SK-N-SH (cell line): ENCODE data around the gene LRRC8D. TPM values are rescaled to one million over a fixed set of nuclear protein-coding genes. Genes with fewer than 3 reads are reported as not detected.
A peak's percentile ranks its signal among the peaks of the same experiment; 100 is the strongest.

Experiments used
- CTCF ChIA-PET: fragments of 300-600, 350-600 bp; formaldehyde crosslinking; extraction: SDS; loops from one replicate; lab custom pipeline; 2021; lab: Yijun Ruan, JAX
- POLR2A ChIA-PET: fragments of 350-600 bp; sonication (Branson Sonifier 250); formaldehyde crosslinking; extraction: SDS; loops from one replicate; lab custom pipeline; 2020; ENCODE audit warnings: antibody characterized with exemption, inconsistent platforms; lab: Yijun Ruan, JAX
- DNase-seq: peaks from one replicate; pipeline ENCODE4 v3.0.0; 2012
- H2AFZ ChIP-seq: fragments of 200-600 bp; sonication (generic); 2 replicates; pipeline ENCODE4 v1.8.1; 2016; ENCODE audit warnings: antibody characterized with exemption, mild to moderate bottlenecking, low read depth
- H3F3A ChIP-seq: fragments of 200-600 bp; sonication (generic); replicated peaks from 2 replicates; pipeline ENCODE3; 2016; ENCODE audit warnings: antibody characterized with exemption, mild to moderate bottlenecking; ENCODE audit not compliant: insufficient read depth
- H3K27ac ChIP-seq, 2 experiments: fragments of 200-500 bp in 1 of 2; fragments of 200-600 bp in 1 of 2; sonication (Bioruptor generic) in 1 of 2; sonication (generic), shearing (Covaris generic) in 1 of 2; 2 replicates each; pipeline versions ENCODE4 v1.5.1 to v1.6.1; 2014 to 2016; ENCODE audit warnings: low read depth in 2 of 2, inconsistent platforms in 1 of 2, low read length in 1 of 2, mild to moderate bottlenecking in 1 of 2, mixed read lengths in 1 of 2
- H3K27me3 ChIP-seq: fragments of 200-600 bp; sonication (generic), shearing (Covaris generic); 2 replicates; pipeline ENCODE4 v1.6.1; 2016; ENCODE audit warnings: mixed run types; ENCODE audit not compliant: insufficient read depth
- H3K36me3 ChIP-seq, 2 experiments: fragments of 200-500 bp in 1 of 2; fragments of 200-600 bp in 1 of 2; sonication (Bioruptor generic) in 1 of 2; sonication (generic) in 1 of 2; replicated peaks in 1 of 2; 2 replicates each; pipeline versions ENCODE3 to v1.5.1; 2014 to 2016; ENCODE audit warnings: low read length in 1 of 2, mild to moderate bottlenecking in 1 of 2; ENCODE audit not compliant: insufficient read depth in 2 of 2, control insufficient read depth in 1 of 2
- H3K4me1 ChIP-seq, 2 experiments: fragments of 200-500 bp in 1 of 2; fragments of 200-600 bp in 1 of 2; sonication (Bioruptor generic) in 1 of 2; sonication (generic), shearing (Covaris generic) in 1 of 2; 2 replicates each; pipeline versions ENCODE4 v1.5.1 to v1.6.1; 2014 to 2016; ENCODE audit warnings: low read depth in 1 of 2, low read length in 1 of 2, mixed run types in 1 of 2; ENCODE audit not compliant: insufficient read depth in 2 of 2, control insufficient read depth in 1 of 2
- H3K4me2 ChIP-seq: fragments of 200-600 bp; sonication (generic), shearing (Covaris generic); 2 replicates; pipeline ENCODE4 v1.6.1; 2017; ENCODE audit warnings: mixed run types
- H3K4me3 ChIP-seq, 2 experiments: fragments of 200-500 bp in 1 of 2; fragments of 200-600 bp in 1 of 2; sonication (Bioruptor generic) in 1 of 2; sonication (generic), shearing (Covaris generic) in 1 of 2; 2 replicates each; pipeline versions ENCODE4 v1.5.1 to v1.8.1; 2014 to 2016; ENCODE audit warnings: low read depth in 2 of 2, inconsistent platforms in 1 of 2, low read length in 1 of 2, mild to moderate bottlenecking in 1 of 2, mixed read lengths in 1 of 2, moderate library complexity in 1 of 2
- H3K79me2 ChIP-seq: fragments of 200-600 bp; sonication (generic); 2 replicates; pipeline ENCODE4 v1.8.1; 2017; ENCODE audit warnings: mild to moderate bottlenecking; ENCODE audit not compliant: insufficient read depth
- H3K9ac ChIP-seq: fragments of 200-600 bp; sonication (generic); 2 replicates; pipeline ENCODE4 v1.6.1; 2017; ENCODE audit warnings: mixed run types
- H3K9me2 ChIP-seq: fragments of 200-600 bp; sonication (generic); 2 replicates; pipeline ENCODE4 v1.6.1; 2017; ENCODE audit warnings: mixed run types
- H3K9me3 ChIP-seq: fragments of 200-600 bp; sonication (generic); 2 replicates; pipeline ENCODE4 v1.6.1; 2017; ENCODE audit warnings: mixed run types, mild to moderate bottlenecking, moderate library complexity
- H4K20me1 ChIP-seq: fragments of 200-600 bp; sonication (generic); 2 replicates; pipeline ENCODE4 v1.6.1; 2017; ENCODE audit warnings: mild to moderate bottlenecking, mixed run types; ENCODE audit not compliant: insufficient read depth
- CHD2 ChIP-seq: fragments of 150-350 bp; IDR thresholded peaks from 2 replicates; pipeline ENCODE4 v1.6.1; 2018; ENCODE audit warnings: low read length; ENCODE audit not compliant: partially characterized antibody
- ELF1 ChIP-seq: IDR thresholded peaks from 2 replicates; pipeline ENCODE4 v1.4.0; 2012
- EP300 ChIP-seq, 2 experiments: IDR thresholded peaks; 2 replicates each; pipeline versions ENCODE4 v1.4.0 to v1.6.1; 2012; ENCODE audit warnings: borderline replicate concordance in 1 of 2, low read depth in 1 of 2, low read length in 1 of 2
- EZH2phosphoT487 ChIP-seq: fragments of 200-600 bp; sonication (generic); IDR thresholded peaks from 2 replicates; pipeline ENCODE4 v1.6.1; 2017; ENCODE audit warnings: low read depth, mixed run types, mild to moderate bottlenecking, antibody characterized with exemption, moderate library complexity, borderline replicate concordance
- FOSL2 ChIP-seq: IDR thresholded peaks from 2 replicates; pipeline ENCODE4 v1.4.0; 2012; ENCODE audit warnings: low read depth, mild to moderate bottlenecking, moderate library complexity, borderline replicate concordance
- FOXM1 ChIP-seq: IDR thresholded peaks from 2 replicates; pipeline ENCODE4 v1.4.0; 2012; ENCODE audit warnings: low read depth, mild to moderate bottlenecking
- GABPA ChIP-seq: IDR thresholded peaks from 2 replicates; pipeline ENCODE4 v1.4.0; 2012; ENCODE audit warnings: low read depth, mild to moderate bottlenecking
- IRF3 ChIP-seq: fragments of 150-350 bp; IDR thresholded peaks from 2 replicates; pipeline ENCODE4 v1.6.1; 2016; ENCODE audit warnings: mild to moderate bottlenecking, low read depth, low read length
- MAX ChIP-seq: IDR thresholded peaks from 2 replicates; pipeline ENCODE4 v1.4.0; 2012; ENCODE audit warnings: low read depth
- MEF2A ChIP-seq: IDR thresholded peaks from 2 replicates; pipeline ENCODE4 v1.4.0; 2012; ENCODE audit warnings: low read depth, borderline replicate concordance
- MXI1 ChIP-seq: IDR thresholded peaks from 2 replicates; pipeline ENCODE4 v1.6.1; 2012; ENCODE audit warnings: mild to moderate bottlenecking, low read depth, low read length, improper control_type of control experiment
- NFIC ChIP-seq: IDR thresholded peaks from 2 replicates; pipeline ENCODE4 v1.4.0; 2012; ENCODE audit warnings: borderline replicate concordance
- PBX3 ChIP-seq: IDR thresholded peaks from 2 replicates; pipeline ENCODE4; 2012
- POLR2AphosphoS5 ChIP-seq: IDR thresholded peaks from 2 replicates; pipeline ENCODE4 v1.6.1; 2012; ENCODE audit warnings: low read depth, low read length
- RAD21 ChIP-seq: IDR thresholded peaks from 2 replicates; pipeline ENCODE4 v1.6.1; 2012; ENCODE audit warnings: mild to moderate bottlenecking, low read length
- RXRA ChIP-seq: IDR thresholded peaks from 2 replicates; pipeline ENCODE4 v1.4.0; 2012; ENCODE audit warnings: low read depth, mild to moderate bottlenecking, borderline replicate concordance
- TAF1 ChIP-seq: IDR thresholded peaks from 2 replicates; pipeline ENCODE4 v1.6.1; 2012; ENCODE audit warnings: low read depth, mild to moderate bottlenecking, low read length, moderate library complexity, borderline replicate concordance
- USF2 ChIP-seq: fragments of 150-350 bp; IDR thresholded peaks from 2 replicates; pipeline ENCODE4 v1.6.1; 2017; ENCODE audit warnings: antibody characterized with exemption, low read length, low read depth, borderline replicate concordance
- ZBTB33 ChIP-seq: IDR thresholded peaks from 2 replicates; pipeline ENCODE4 v1.4.0; 2012; ENCODE audit warnings: low read depth, borderline replicate concordance
- WGBS: methylation state at CpG from one replicate; pipeline ENCODE4 v1.1.6; 2017; ENCODE audit warnings: low lambda C conversion rate; 5-methylcytosine and 5-hydroxymethylcytosine counted together
- polyA plus RNA-seq, 3 experiments: library from polyadenylated mRNA; depleted of rRNA; stranded (reverse); fragments of >200 nt; gene quantifications; 2 replicates each; pipeline ENCODE4 v1.2.3, GENCODE V29; 2012
- TF ChIP-seq, protein P1 (sequence below): fragments of 200-600 bp; sonication (generic); IDR thresholded peaks from 2 replicates; pipeline ENCODE4 v1.6.1; 2017; ENCODE audit warnings: antibody characterized with exemption, mild to moderate bottlenecking, moderate library complexity

The LRRC8D gene
- polyA plus RNA-seq, 1 of the 3 experiments (the other 2 are of a cell fraction) = 15.0 TPM

DNA sequence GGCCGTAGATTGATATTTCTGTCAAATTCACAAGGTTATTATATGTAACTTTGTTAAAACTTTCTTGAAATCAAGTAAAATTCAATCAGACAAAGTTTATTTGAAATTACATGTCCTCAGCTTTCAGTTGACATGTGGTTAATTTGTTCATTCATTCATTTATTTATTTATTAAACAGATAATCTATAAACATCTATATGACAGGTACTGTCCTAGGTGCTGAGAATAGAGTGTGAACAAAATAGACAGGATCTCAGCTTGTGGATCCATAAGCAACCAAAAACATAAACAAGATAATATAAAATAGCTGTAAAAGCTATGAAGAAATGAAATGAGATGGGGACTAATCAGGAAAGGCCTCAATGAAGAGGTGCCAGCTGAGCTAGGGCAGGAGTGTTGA lies 72.0 kb downstream of the LRRC8D start (continued):
- TF ChIP-seq RAD21 (no peak), RXRA (no peak), FOSL2 (no peak), POLR2AphosphoS5 (no peak), IRF3 (no peak)

GRCh38 chr1:89894210-89895201 lies 73.7 kb downstream of the LRRC8D start:
- Histone ChIP-seq H3K36me3 (peaks cover 0 to 4% of the 10 kb centered on the region in 2 experiments), H3K4me3 (no peak overlapping the region), H2AFZ (no peak overlapping the region; the same call in 1 of the 2 replicates), H3K27me3 (no peaks in the 10 kb centered on the region), H3K79me2 (peaks cover 6% of the 10 kb centered on the region; the same call in 1 of the 2 replicates), H3K4me2 (peak overlapping the region; percentile 54), H3K27ac (peak overlapping the region; percentile 31 to 77; a peak in 3 of 4 replicates), H3K9ac (peak overlapping the region; percentile 2; the same call in 1 of the 2 replicates), H3K9me2 (no peaks in the 10 kb centered on the region), H3K9me3 (no peaks in the 10 kb centered on the region), H3K4me1 (peaks cover 7 to 35% of the 10 kb centered on the region in 2 experiments), H3F3A (peaks cover 20% of the 10 kb centered on the region), H4K20me1 (no peaks in the 10 kb centered on the region)
- POLR2A ChIA-PET = no interaction called here
- WGBS = 62% methylated on average over 4 of the region's 4 CpGs
- CTCF ChIA-PET = no interaction called here
- DNase-seq = no peak
- TF ChIP-seq FOXM1 (no peak), EZH2phosphoT487 (no peak), PBX3 (peak; percentile 64), MAX (no peak; the same call in none of the 2 replicates), ELF1 (no peak), MXI1 (no peak), MEF2A (no peak), CHD2 (no peak), NFIC (peak; percentile 79), USF2 (no peak), ZBTB33 (no peak), IRF3 (no peak), EP300 (IDR thresholded peaks at IDR 0.05; ENCODE audit: borderline replicate concordance in 1 of 2, low read depth in 1 of 2, low read length in 1 of 2) (no peak), FOSL2 (peak; percentile 68; the same call in 1 of the 2 replicates), TAF1 (no peak), RAD21 (no peak), GABPA (no peak)
- TF ChIP-seq, protein P1, sequence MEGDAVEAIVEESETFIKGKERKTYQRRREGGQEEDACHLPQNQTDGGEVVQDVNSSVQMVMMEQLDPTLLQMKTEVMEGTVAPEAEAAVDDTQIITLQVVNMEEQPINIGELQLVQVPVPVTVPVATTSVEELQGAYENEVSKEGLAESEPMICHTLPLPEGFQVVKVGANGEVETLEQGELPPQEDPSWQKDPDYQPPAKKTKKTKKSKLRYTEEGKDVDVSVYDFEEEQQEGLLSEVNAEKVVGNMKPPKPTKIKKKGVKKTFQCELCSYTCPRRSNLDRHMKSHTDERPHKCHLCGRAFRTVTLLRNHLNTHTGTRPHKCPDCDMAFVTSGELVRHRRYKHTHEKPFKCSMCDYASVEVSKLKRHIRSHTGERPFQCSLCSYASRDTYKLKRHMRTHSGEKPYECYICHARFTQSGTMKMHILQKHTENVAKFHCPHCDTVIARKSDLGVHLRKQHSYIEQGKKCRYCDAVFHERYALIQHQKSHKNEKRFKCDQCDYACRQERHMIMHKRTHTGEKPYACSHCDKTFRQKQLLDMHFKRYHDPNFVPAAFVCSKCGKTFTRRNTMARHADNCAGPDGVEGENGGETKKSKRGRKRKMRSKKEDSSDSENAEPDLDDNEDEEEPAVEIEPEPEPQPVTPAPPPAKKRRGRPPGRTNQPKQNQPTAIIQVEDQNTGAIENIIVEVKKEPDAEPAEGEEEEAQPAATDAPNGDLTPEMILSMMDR = no peak
